Gastroesophageal sphincter (tissue), 4 donors: Measurements from ENCODE around the gene SORD. TPM values are rescaled to one million over a fixed set of nuclear protein-coding genes. Genes with fewer than 3 reads are reported as not detected.
"Not testable (repeated sequence)": the region's sequence is repeated elsewhere in the genome, so short reads cannot be mapped to it uniquely, and the experiment has no call there.

Experiments used
- ATAC-seq: fragments of 150-250 bp; one replicate; pipeline ENCODE4 v1.9.1; 2016; ENCODE audit warnings: mild to moderate bottlenecking, moderate library complexity
- H3K27ac ChIP-seq, 4 donors: fragments of 200-600 bp; sonication (generic) in 3 of 4; 1 replicate in 3 of 4; 2 replicates in 1 of 4; pipeline ENCODE4 v1.5.1; 2016 to 2019
- H3K27me3 ChIP-seq: fragments of 200-600 bp; sonication (generic); one replicate; pipeline ENCODE4 v1.5.1; 2019
- H3K36me3 ChIP-seq, 2 donors: fragments of 200-600 bp; sonication (generic); one replicate each; pipeline ENCODE4 v1.5.1; 2019; ENCODE audit warnings: control low read depth in 1 of 2
- H3K4me1 ChIP-seq, 3 donors: fragments of 200-600 bp; sonication (generic); 1 replicate in 2 of 3; 2 replicates in 1 of 3; pipeline ENCODE4 v1.5.1; 2016 to 2019; ENCODE audit warnings: control low read depth in 2 of 3
- H3K4me3 ChIP-seq, 2 donors: fragments of 200-600 bp; sonication (generic); one replicate each; pipeline ENCODE4 v1.5.1; 2019; ENCODE audit warnings: mild to moderate bottlenecking in 1 of 2, moderate library complexity in 1 of 2
- H3K9me3 ChIP-seq, 3 donors: fragments of 200-600 bp; sonication (generic); one replicate each; pipeline ENCODE4 v1.5.1; 2017 to 2019; ENCODE audit warnings: control low read depth in 2 of 3
- EP300 ChIP-seq: sonication (generic); formaldehyde crosslinking; IDR thresholded peaks from one replicate; pipeline ENCODE4 v1.6.1; 2017; ENCODE audit warnings: antibody characterized with exemption, mild to moderate bottlenecking
- POLR2A ChIP-seq, 2 donors: fragments of 450-650 bp; IDR thresholded peaks; one replicate each; pipeline ENCODE4 v1.6.1; 2017; ENCODE audit warnings: antibody characterized with exemption in 2 of 2, mild to moderate bottlenecking in 2 of 2, moderate library complexity in 1 of 2
- POLR2AphosphoS5 ChIP-seq: sonication (generic); formaldehyde crosslinking; IDR thresholded peaks from one replicate; pipeline ENCODE4 v1.6.1; 2017; ENCODE audit warnings: antibody characterized with exemption
- WGBS, 2 donors: methylation state at CpG; one replicate each; pipeline ENCODE4 v1.1.5; 2018; ENCODE audit warnings: low coverage in 1 of 2; 5-methylcytosine and 5-hydroxymethylcytosine counted together
- total RNA-seq, 4 donors: library from RNA; depleted of rRNA; stranded (reverse); fragments of >200 nt; gene quantifications; one replicate each; pipeline ENCODE4 v1.1.0, GENCODE V29; 2016
- TF ChIP-seq, protein P1 (sequence below), 4 experiments: fragments of 200-600 bp in 2 of 4; fragments of 450-650 bp in 2 of 4; sonication (generic) in 1 of 4; IDR thresholded peaks; one replicate each; pipeline ENCODE4 v1.5.1; 2017 to 2019; ENCODE audit warnings: antibody characterized with exemption in 4 of 4, mild to moderate bottlenecking in 2 of 4, moderate library complexity in 2 of 4

Gene SORD
- total RNA-seq, 4 donors from 2014 or later = 2.6 to 9.4 (median 7.9) TPM

DNA sequence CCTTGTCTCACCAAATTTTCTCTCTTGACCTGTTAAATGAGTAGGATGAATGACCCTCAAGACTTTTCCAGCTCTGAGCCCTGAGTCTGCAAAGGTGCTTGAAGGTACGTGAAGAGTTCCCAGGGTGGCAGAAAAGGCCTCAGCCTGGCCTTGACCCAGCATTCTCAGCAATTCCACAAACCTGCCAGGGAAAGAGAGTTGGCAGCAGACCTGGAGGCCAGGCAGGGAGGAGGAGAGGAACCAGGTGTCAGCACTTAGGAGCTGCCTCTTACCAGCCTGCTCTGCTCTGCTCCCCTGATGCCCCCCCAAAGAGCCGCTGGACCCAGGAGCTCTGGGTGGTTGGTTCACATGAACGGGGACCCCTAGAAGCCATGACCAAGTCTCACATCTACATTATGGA is 57.6 kb downstream of the SORD start:
- not testable (repeated sequence) for H3K4me1 ChIP-seq, H3K9me3 ChIP-seq, H3K4me3 ChIP-seq, H3K36me3 ChIP-seq, ATAC-seq, H3K27me3 ChIP-seq, H3K27ac ChIP-seq
- no CpG with 5 or more reads among the region's 3 CpGs for WGBS, 2 donors

DNA sequence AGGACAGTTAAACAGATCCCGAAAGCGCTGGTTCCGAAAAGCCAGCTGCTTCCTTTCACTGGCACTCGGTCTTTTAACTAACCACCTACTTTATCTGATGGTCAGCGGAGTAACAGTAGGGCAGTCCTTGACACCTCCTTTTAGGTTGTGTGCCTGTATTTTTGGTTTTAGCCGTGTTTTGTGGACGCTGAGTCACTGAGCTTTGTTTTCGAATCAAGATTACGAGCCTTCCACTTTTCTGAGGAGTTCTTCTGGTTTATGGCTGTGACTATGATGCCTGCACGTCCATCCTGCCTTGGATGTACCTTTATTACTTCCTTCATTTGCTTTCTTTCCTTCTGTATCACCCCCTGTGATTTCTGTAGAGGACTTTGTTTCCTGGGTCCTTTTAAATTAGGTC is 59.4 kb downstream of the SORD start:
- not testable (repeated sequence) for H3K4me3 ChIP-seq, H3K9me3 ChIP-seq, H3K27ac ChIP-seq, H3K36me3 ChIP-seq, H3K4me1 ChIP-seq, ATAC-seq
- peaks cover 13% of the 10 kb centered on the region for H3K27me3 ChIP-seq
- 55 to 68% methylated on average over 2 to 5 of the region's 10 CpGs for WGBS, 2 donors

DNA sequence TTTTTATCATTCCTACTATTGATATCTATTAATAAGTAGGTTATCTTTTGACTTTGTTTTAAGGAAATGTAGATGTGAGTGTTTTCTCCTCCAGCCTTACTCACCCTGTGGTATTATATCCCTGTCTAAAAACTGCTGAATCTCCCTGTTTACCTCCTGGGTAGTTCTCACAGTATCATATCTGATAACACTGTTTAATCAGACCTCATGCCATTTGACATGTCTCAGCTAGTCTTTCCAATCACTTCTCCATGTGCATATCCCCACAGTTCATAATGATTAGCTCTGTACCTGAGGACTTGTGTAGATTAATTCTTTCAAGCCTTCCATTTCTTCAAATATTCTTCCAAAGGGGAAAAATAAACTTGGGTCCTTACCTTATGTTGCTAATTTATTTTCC is 60.2 kb downstream of the SORD start:
- Histone ChIP-seq H3K9me3 (no peaks in the 10 kb centered on the region), H3K27ac (no peak overlapping the region), H3K36me3 (no peaks in the 10 kb centered on the region), H3K4me3 (no peak overlapping the region), H3K27me3 (peaks cover 17% of the 10 kb centered on the region), H3K4me1 (no peaks in the 10 kb centered on the region)
- TF ChIP-seq, protein P1, sequence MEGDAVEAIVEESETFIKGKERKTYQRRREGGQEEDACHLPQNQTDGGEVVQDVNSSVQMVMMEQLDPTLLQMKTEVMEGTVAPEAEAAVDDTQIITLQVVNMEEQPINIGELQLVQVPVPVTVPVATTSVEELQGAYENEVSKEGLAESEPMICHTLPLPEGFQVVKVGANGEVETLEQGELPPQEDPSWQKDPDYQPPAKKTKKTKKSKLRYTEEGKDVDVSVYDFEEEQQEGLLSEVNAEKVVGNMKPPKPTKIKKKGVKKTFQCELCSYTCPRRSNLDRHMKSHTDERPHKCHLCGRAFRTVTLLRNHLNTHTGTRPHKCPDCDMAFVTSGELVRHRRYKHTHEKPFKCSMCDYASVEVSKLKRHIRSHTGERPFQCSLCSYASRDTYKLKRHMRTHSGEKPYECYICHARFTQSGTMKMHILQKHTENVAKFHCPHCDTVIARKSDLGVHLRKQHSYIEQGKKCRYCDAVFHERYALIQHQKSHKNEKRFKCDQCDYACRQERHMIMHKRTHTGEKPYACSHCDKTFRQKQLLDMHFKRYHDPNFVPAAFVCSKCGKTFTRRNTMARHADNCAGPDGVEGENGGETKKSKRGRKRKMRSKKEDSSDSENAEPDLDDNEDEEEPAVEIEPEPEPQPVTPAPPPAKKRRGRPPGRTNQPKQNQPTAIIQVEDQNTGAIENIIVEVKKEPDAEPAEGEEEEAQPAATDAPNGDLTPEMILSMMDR (IDR thresholded peaks at IDR 0.05) = no peak
- TF ChIP-seq EP300 (no peak), POLR2A (IDR thresholded peaks at IDR 0.05) (no peak), POLR2AphosphoS5 (no peak)
- no peak for ATAC-seq

DNA sequence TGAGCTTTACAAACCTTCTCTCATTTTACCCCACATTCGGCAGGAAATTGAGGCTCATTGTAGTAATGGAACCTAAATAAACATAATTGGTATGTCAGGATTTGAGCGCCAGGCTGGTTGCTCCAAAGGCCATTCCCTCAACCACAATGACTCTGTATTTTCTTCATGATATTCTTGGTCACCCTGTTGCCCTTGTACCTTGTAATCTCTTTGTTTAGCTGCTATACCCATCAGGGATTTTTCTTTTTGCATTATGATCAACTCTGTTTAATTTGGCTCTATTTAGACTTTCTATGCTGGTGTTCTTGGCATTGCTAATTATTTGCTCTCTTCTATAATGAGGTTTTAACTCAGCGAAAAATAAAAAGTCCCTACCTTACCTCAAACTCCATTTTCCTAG is 61.2 kb downstream of the SORD start:
- H3K4me1 ChIP-seq = no peaks in the 10 kb centered on the region
- WGBS, 2 donors = 73 to 85% methylated on average over 3 of the region's 3 CpGs
- no peak for ATAC-seq

DNA sequence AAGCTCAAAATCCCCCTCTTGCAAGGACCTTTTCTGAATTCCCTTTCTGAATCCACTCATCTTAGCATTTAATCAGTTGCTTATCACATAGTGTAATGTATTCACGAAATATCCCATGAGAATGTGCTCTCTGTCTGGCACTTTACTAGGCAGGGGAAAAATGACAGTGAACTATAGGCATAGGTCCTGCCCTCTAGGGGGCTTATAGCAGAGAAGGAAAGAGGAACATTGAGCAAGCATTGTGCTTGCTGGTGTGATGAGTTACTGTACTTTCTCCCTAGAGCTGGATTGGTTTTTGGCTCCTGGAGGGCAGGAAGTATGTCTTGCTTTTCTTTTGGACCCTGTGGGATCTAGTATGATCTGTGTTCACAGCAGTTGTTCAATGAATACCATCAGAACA is 64.5 kb downstream of the SORD start:
- TF ChIP-seq POLR2A (IDR thresholded peaks at IDR 0.05) (no peak), EP300 (no peak), POLR2AphosphoS5 (no peak)
- TF ChIP-seq, protein P1 (IDR thresholded peaks at IDR 0.05) = no peak
- Histone ChIP-seq H3K27ac (no peak overlapping the region), H3K36me3 (no peaks in the 10 kb centered on the region), H3K4me1 (no peaks in the 10 kb centered on the region), H3K4me3 (no peak overlapping the region), H3K27me3 (peaks cover 34% of the 10 kb centered on the region), H3K9me3 (no peaks in the 10 kb centered on the region)
- ATAC-seq = no peak
- 38 to 80% methylated on average over 1 of the region's 1 CpG for WGBS, 2 donors

More for the DNA sequence above, 61.2 kb downstream of the SORD start:
- no peak for TF ChIP-seq POLR2A (IDR thresholded peaks at IDR 0.05)
- no peak for TF ChIP-seq EP300
- TF ChIP-seq POLR2AphosphoS5 = no peak
- TF ChIP-seq, protein P1 (IDR thresholded peaks at IDR 0.05) = no peak
- Histone ChIP-seq H3K27me3 (peaks cover 22% of the 10 kb centered on the region), H3K36me3 (no peaks in the 10 kb centered on the region), H3K4me3 (no peak overlapping the region), H3K27ac (no peak overlapping the region), H3K9me3 (no peaks in the 10 kb centered on the region)

DNA sequence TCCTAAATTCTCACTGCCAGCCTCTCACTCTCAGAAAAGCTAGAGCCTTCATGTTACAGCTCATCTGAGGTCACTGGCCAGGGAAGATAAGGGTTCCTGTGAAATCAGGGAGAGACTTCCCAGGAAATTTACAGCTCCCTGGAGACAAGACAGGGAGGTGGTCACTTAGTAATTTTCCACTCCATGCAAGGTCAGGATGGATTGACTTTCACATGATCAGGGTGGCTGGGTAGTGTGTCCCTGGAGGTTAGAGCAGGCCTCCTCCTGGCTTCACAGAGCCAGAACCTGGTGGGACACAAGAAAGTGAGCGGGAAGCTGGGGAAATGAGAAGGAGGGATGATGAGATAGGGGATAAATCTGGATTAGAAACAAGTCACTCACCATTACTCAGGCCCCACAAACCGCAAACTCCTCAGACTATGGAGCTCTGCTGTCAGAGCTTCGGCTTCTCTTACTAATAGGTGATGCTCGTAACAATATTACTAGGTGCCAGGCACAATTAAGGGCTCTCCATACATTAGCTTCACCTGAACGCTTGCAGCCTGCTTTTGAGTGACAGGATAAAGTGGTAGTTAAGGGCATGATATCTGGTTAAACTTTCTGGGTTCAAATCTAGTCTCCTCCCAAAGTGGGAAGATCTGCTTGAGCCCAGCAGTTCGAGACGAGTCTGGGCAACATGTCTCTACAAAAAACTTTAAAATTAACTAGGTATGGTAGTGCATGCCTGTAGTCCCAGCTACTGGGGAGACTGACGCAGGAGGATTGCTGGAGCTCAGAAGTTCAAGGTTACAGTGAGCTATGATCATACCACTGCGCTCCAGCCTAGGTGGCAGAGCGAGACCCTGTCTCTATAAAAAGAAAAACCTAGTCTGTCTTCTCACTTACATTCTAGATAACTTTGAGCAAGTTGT is 66.1 kb downstream of the SORD start:
- Histone ChIP-seq H3K4me3 (no peak overlapping the region), H3K9me3 (no peaks in the 10 kb centered on the region), H3K27ac (no peak overlapping the region), H3K36me3 (no peaks in the 10 kb centered on the region), H3K27me3 (peaks cover 28% of the 10 kb centered on the region), H3K4me1 (no peaks in the 10 kb centered on the region)
- WGBS, 2 donors = 61 to 81% methylated on average over 3 to 9 of the region's 10 CpGs
- no peak for TF ChIP-seq EP300
- ATAC-seq = no peak
